ENCODE measurements around the gene MYH9. TPM values are rescaled to one million over a fixed set of nuclear protein-coding genes. Genes with fewer than 3 reads are reported as not detected.

The MYH9 gene
- total RNA-seq, 1 donor from 2014 or later: 242 TPM

GRCh38 chr22:36367479-36367878 lies 20.3 kb downstream of the MYH9 start:
- no peak for DNase-seq

GRCh38 chr22:36367066-36367465 lies 20.7 kb downstream of the MYH9 start:
- DNase-seq: no peak

DNA sequence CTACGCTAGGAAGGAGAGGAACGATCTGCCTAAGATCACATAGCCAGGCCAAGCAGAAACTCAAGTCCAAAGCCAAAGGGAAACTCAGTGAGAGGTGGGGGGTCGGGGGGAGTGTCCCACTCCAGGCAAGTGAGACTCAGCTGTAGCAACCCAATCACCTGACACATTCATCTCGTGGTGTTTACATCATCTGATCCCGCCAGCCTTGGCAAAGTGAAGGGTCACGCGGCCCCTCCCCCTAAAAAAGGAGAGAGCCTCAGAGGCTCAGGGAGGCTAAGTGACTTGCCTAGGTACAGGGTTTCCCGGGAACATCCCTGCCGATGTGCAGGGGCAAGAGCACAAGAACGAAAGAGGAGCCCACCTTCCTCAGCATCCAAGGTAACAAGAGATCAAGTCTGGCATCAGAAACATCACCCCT lies 21.5 kb downstream of the MYH9 start:
- DNase-seq: no peak

DNA sequence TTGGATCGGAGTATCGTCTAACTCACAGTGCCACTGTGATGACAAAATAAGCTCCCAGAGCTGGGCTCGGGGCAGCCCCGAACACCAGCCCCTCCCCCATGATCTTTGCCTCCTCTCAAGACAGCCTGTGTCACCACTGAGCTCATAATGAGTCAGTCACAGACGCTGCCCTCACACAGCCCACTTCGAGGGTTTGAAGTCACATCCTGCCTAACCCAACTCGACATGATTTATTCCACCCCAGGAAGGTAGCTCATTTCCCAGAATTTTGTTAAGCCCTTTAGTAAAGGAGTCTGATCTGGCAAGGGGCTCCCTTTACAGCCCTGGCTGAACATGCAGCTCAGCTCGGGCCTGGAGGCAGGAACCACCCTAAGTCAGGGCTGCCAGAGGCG lies 22.8 kb downstream of the MYH9 start:
- DNase-seq: peak; percentile 39

DNA sequence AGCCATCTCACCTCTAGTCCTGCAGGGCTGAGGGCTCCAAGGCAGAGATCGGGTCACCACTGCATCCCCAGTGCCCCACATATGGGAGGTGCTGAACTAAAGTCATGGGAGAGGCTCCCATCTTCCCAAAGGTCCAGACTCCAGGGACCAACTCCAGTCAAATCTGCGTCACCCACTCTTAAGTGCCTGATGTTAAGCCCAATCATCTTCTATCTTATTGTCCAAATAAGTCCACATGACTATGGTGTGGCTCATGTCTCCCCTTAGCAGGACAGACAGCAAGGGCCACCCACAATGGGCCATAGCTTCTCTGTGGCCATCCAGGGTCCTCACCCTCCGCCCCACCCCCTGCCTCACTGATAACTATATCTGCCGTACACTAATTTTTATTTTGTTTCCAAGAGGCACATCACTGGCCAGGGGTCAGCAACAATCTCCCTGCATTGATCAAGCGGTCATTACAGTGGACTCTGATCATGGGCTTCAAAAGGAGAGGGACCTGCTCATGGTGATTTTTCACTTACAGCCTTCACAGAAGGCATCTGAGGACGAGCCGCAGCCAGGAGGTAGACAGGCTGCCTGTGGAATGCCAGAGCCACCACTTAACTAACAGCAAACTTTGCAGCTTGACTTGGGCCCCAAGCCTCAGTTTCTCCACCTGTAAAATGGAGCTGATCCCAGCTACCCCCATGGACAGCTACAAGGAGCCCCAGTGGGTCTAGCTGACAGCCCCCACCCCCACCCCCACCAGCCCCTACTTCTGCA lies 23.3 kb downstream of the MYH9 start:
- DNase-seq: no peak

DNA sequence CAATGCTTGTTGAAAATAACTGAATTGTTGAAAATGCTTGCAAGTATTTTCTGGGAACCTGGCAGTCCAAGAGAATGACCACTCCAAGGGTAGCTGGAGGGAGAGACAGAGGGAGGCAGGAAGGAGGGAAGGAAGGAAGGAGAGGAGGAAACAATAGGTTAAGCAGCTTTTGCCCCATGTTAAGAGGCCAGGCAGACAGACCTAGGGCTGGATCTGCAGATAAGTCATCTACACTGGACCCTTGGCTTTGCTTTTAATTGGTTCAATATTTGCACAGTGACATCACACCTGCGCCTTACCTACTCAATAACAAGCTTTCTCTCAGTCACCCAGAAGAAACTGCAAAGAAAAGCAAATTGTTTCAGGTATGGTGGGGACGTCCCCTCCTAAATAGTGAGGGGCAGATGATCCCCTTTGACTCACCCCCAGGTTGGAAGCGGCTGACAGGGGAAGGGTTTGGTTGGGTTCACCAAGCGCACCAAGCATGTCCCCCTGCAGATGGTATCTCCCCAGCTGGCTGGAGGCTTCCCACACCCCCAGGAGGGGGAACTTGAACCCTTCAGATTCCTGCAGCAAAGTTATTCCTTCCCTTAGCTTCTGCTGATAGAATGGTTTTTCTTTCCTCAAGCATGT lies 24.3 kb downstream of the MYH9 start:
- no peak for DNase-seq

- no peak for DNase-seq
Observed at GRCh38 chr22:36362932-36363331, 24.8 kb downstream of the MYH9 start.

- DNase-seq: no peak
Observed at GRCh38 chr22:36362075-36362474, 25.7 kb downstream of the MYH9 start.

- DNase-seq: no peak
Observed at GRCh38 chr22:36360871-36361383, 26.8 kb downstream of the MYH9 start.

DNA sequence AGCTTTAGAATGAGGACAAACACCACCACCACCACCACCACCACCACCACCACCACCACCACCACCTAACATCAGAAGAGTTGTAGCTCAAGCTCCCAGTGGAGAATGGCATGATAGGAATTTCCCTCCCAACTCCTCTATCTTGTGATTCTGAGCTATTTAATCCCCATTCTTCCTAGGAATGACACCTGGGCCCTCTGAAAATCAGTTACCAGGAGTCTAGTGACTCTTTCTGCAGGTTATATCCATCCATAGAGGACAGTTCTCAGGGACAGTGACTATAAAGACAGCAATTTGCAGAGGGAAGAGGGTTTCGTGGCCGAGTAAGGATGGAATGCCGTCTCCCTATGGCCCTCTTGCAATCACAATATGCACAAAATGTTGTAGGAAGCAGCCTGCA lies 27.8 kb downstream of the MYH9 start:
- DNase-seq: no peak

GRCh38 chr22:36359470-36359996 lies 28.2 kb downstream of the MYH9 start:
- DNase-seq: no peak

GRCh38 chr22:36358533-36359469 lies 29.0 kb downstream of the MYH9 start:
- DNase-seq: no peak

GRCh38 chr22:36356708-36357624 lies 30.8 kb downstream of the MYH9 start:
- no peak for DNase-seq

- no peak for DNase-seq
Observed at GRCh38 chr22:36355894-36356293, 31.9 kb downstream of the MYH9 start.

- no peak for DNase-seq
Observed at GRCh38 chr22:36355362-36355761, 32.4 kb downstream of the MYH9 start.

DNA sequence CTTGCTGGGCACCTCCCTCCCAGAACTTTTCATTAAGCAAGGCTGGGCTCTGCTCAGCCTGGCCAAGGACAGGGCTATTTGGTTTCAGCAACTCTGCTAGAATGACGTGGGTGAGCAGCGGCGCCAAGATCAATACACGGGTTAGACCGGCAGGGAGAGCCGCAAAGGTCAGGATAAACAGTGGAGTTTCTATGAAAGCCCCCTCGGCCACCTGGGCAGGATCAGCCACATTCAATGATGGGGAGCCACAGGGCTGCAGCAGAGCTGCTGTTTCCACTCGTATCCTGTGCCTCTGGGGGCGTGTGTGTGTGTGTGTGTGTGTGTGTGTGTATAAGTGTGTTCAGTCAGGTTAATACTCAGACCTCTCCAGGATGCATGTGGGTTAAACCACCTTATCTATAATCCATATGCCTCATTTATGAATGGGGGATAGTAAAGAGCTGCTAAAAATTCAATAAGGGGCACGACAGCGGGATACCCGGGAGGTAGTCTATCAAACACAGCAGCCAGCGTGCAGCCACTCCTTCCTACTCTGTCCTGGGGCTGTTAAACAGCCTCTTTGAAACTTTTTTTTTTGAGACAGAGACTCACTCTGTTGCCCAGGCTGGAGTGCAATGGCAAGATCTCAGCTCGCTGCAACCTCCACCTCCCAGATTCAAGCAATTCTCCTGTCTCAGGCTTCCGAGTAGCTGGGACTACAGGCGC lies 34.8 kb downstream of the MYH9 start:
- peak; percentile 71 for DNase-seq

GRCh38 chr22:36351921-36352802 lies 35.6 kb downstream of the MYH9 start:
- DNase-seq: no peak

DNA sequence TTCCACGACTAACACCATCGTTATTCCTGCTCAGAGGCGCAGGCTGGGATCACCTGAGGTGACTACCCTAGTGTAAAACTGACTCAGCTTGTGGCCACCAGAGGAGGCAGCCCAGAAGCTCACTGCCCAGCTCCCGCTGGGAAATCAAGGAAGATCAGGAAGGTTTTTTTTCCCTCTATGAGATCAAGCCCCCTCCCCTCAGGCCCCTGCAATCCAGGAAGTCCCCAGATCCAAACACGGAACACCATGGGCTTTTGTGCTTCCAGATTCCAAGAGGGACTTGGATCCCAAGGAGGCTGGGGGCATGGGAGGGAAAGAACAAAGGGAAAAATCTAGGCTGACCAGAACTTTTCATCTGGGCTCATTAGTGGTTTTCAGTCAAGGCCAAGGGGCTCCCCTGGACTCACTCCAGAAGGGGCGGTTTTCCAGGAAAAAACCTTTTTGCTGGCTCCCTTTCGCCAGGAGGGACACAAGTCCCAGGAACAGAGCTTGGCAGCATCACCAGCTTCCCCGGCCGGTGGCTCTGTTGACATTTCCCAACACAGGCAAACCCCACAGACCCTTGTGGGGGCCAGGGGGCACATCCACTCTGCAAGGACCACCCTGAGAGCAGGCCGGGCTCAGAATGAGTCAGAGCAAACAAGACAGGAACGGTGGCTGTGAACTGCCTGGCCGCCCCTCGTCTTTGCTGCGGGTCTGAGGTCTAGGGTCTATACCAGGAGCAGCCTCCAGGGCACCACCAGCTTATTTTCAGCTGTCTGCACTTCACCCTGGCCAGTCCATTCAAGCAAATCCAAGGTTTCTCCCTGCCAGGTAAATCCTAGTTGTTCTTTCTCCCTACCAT lies 36.8 kb downstream of the MYH9 start:
- peak; percentile 49 for DNase-seq

GRCh38 chr22:36349726-36350125 lies 38.0 kb downstream of the MYH9 start:
- DNase-seq: no peak
